ENCODE results near the gene RMND5A.

RMND5A gene

DNA sequence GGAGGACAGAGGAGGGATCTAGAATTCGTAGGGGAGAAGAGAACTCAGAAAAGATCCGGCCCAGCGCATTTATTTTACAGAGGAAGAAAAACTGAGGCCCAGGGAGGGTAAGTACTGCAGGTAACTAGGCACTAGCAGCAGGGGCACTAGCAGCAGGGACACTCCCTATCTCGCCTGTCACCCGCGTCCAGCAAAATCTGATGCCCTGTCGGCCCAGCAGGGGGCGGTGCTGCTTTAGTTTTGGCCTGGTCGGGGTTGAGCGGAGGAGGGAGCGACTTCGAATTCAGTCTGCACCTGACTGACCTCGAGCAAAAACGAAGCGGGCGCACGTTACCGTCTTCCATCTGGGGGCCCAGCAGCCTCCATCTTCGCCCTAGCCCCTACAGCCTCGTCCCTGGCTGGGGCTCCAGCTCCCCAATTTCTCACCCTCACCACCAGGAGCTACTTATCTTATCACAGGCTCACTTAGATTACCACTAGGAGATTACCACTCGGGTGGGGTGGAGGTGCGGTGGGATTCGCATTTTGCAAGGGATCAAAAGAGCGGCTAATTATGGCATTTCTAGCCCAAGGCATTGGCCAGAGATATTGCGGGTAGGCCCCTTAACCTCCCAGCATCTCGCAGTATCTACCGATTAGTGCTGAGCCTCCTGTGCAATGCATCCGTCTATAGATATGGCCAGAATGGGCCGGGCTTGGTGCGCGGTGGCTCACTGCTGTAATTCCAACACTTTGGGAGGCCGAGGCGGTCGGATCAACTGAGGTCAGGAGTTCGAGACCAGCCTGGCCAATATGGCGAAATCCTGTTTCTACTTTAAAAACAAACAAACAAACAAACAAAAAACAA is 88.4 kb downstream of the RMND5A start:
- TF ChIP-seq, protein P1, sequence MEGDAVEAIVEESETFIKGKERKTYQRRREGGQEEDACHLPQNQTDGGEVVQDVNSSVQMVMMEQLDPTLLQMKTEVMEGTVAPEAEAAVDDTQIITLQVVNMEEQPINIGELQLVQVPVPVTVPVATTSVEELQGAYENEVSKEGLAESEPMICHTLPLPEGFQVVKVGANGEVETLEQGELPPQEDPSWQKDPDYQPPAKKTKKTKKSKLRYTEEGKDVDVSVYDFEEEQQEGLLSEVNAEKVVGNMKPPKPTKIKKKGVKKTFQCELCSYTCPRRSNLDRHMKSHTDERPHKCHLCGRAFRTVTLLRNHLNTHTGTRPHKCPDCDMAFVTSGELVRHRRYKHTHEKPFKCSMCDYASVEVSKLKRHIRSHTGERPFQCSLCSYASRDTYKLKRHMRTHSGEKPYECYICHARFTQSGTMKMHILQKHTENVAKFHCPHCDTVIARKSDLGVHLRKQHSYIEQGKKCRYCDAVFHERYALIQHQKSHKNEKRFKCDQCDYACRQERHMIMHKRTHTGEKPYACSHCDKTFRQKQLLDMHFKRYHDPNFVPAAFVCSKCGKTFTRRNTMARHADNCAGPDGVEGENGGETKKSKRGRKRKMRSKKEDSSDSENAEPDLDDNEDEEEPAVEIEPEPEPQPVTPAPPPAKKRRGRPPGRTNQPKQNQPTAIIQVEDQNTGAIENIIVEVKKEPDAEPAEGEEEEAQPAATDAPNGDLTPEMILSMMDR (IDR thresholded peaks at IDR 0.05; ENCODE audit: unreplicated experiment in 3 of 3) = peak; percentile 89 to 94 (median 93)
- Mint-ChIP-seq H3K4me3 (peak overlapping the region; percentile 88 to 92 (median 89)), H3K36me3 (ENCODE audit: low read depth) (no peaks in the 10 kb centered on the region), H3K27ac (peak overlapping the region in 2 of 3 experiments; percentile 3 to 33), H3K27me3 (ENCODE audit: low read depth) (peaks cover 27% of the 10 kb centered on the region), H3K9me3 (no peaks in the 10 kb centered on the region), H3K4me1 (peaks cover 5% of the 10 kb centered on the region)

DNA sequence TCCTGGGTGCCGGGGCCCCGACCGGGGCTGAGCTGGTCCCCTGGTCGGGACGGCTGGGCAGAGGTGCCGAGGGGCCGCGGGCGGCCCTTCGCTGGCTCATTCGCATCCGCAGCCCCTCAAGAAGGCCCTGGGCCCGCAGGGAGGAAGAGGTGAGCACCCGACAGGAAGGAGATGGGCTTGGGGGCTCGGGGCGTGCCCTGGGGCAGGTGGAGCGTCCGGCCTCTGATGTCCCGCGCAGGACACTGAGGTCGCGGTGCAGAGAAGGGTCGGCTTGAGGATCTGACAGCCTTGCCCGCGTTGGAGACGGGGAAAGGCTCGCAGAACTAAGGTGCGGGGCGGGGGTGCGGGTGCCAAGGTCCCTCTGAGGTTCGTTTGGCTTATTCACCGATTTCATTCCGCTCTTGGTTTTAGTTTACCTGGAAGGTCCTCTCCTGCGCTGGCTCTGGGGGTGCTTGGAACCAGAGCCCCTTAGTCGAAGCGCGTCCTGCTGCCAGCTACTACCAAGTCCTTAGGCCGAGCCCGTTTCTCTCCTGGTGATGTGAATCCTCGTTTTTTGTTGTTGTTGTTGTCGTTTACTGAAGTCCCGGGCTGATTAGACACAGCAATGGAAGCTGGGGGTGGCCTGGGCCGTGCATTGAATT is 89.5 kb downstream of the RMND5A start:
- Mint-ChIP-seq H3K9me3 (no peaks in the 10 kb centered on the region), H3K4me1 (peaks cover 5% of the 10 kb centered on the region), H3K27ac (no peak overlapping the region), H3K4me3 (peak overlapping the region; percentile 31 to 63 (median 44)), H3K36me3 (ENCODE audit: low read depth) (no peaks in the 10 kb centered on the region), H3K27me3 (ENCODE audit: low read depth) (peaks cover 24% of the 10 kb centered on the region)
- TF ChIP-seq, protein P1 (IDR thresholded peaks at IDR 0.05; ENCODE audit: unreplicated experiment in 3 of 3) = no peak

DNA sequence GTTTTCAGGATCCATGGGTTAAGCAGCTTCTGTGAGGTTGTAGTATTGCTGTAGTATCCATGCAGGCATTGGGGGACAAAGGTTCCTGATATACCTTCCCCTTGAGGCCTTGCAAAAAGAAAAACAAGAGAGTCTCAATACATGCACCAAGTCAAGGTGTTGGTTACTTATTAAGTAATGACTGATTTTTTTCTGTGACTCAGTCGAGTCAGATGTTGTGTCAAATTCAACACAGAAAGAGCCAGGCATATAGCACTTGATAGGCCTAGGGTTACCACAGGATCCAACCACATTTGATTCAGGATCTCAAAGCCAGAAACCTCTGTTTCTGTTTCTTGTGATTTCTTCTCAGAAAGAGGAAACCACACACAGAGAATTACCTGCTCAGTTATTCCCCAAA is 95.5 kb downstream of the RMND5A start:
- TF ChIP-seq, protein P1 (IDR thresholded peaks at IDR 0.05; ENCODE audit: unreplicated experiment in 3 of 3) = no peak
- no peaks in the 10 kb centered on the region for H3K36me3 Mint-ChIP-seq (ENCODE audit: low read depth)
- H3K27me3 Mint-ChIP-seq (ENCODE audit: low read depth) = no peaks in the 10 kb centered on the region
- H3K4me1 Mint-ChIP-seq = no peaks in the 10 kb centered on the region
- H3K9me3 Mint-ChIP-seq = peaks cover 4% of the 10 kb centered on the region
- no peak overlapping the region for H3K27ac Mint-ChIP-seq
- no peak overlapping the region for H3K4me3 Mint-ChIP-seq

DNA sequence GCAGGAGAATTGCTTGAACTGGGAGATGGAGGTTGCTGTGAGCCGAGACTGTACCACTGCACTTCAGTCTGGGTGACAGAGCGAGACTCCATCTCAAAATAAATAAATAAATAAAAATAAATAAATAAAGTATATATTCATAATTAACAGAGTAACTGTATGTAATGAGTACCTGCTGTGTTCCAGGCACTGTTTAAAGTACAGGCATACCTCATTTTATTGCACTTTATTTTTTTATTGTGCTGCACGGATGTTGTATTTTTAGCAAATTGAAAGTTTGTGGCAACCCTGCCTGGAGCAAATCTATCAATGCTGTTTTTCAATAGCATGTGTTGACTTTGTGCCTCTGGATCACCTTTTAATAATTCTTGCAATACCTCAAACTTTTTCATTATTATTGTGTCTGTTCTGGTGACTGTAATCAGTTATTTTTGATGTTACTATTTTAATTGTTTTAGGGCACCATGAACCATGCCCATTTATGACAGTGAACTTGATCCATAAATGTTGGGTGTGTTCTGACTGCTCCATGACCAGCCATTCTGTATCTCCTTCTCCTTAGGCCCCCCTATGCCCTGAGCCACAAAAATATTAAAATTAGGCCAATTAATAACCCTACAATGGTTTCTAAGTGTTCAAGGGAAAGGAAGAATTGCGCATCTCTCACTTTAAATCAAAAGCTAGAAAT is 98.2 kb downstream of the RMND5A start:
- H3K4me1 Mint-ChIP-seq = no peaks in the 10 kb centered on the region
- H3K4me3 Mint-ChIP-seq = no peak overlapping the region
- no peaks in the 10 kb centered on the region for H3K27me3 Mint-ChIP-seq (ENCODE audit: low read depth)
- H3K36me3 Mint-ChIP-seq (ENCODE audit: low read depth) = no peaks in the 10 kb centered on the region
- no peak overlapping the region for H3K27ac Mint-ChIP-seq
- TF ChIP-seq, protein P1 (IDR thresholded peaks at IDR 0.05; ENCODE audit: unreplicated experiment in 3 of 3) = no peak
- peaks cover 15% of the 10 kb centered on the region for H3K9me3 Mint-ChIP-seq

DNA sequence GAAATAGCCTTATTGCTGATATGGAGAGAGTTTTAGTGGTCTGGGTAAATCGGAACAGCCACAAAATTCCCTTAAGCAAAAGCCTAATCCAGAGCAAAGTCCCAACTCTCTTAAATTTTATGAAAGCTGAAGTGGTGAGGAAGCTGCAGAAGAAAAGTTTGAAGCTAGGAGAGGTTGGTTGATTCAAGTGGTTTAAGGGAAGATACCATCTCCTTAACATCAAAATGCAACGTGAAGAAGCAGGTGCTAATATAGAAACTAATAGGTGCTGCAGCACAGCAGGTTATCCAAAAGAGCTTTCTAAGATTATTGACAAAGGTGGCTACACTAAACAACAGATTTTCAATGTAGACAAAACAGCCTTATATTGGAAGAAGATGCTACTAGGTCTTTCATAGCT is 98.9 kb downstream of the RMND5A start:
- no peaks in the 10 kb centered on the region for H3K36me3 Mint-ChIP-seq (ENCODE audit: low read depth)
- H3K4me1 Mint-ChIP-seq = no peaks in the 10 kb centered on the region
- H3K4me3 Mint-ChIP-seq = no peak overlapping the region
- H3K27me3 Mint-ChIP-seq (ENCODE audit: low read depth) = no peaks in the 10 kb centered on the region
- TF ChIP-seq, protein P1 (IDR thresholded peaks at IDR 0.05; ENCODE audit: unreplicated experiment in 3 of 3) = no peak
- H3K27ac Mint-ChIP-seq = no peak overlapping the region
- H3K9me3 Mint-ChIP-seq = peaks cover 15% of the 10 kb centered on the region

All from nephron (organoid).